ENCODE measurements around the gene JAK2. TPM values are rescaled to one million over a fixed set of nuclear protein-coding genes. Genes with fewer than 3 reads are reported as not detected.

JAK2 gene
- total RNA-seq, 1 experiment from 2014 or later, result 10.5 TPM

DNA sequence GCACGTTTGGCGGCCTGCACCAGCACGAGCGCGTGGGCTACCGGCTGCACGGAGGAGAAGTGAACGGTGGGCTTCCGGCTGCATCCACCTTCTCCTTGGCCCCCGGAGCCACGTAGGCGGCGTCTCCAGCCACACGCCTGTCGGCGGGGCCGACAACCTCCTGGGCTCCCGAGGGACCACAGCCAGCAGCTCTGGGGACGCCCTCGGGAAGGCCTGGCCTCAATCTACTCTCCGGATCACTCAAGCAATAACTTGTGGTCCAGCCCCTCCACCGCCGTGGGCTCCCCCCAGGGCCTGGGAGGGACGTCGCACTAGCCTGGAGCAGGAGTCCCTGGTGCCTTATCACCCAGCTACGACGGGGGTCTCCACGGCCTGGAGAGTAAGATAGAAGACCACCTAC lies 126.6 kb downstream of the JAK2 start:
- BruUV-seq (replicated peaks), result no TSS peak
- Histone ChIP-seq H3K4me1 (ENCODE audit: insufficient read depth, low read length, poor library complexity, severe bottlenecking) (no peaks in the 10 kb centered on the region), H3K36me3 (ENCODE audit: insufficient read depth, low read length, poor library complexity, severe bottlenecking) (no peaks in the 10 kb centered on the region), H3K27me3 (replicated peaks; ENCODE audit: insufficient read depth, low read depth, low read length, poor library complexity) (no peaks in the 10 kb centered on the region), H3K4me3 (ENCODE audit: low read depth, low read length, poor library complexity, severe bottlenecking) (no peak overlapping the region), H3K9me3 (ENCODE audit: low read depth, low read length, poor library complexity, severe bottlenecking) (no peaks in the 10 kb centered on the region), H3K27ac (ENCODE audit: low read depth, low read length, poor library complexity, severe bottlenecking) (no peak overlapping the region)
- no peak for DNase-seq (ENCODE audit: low spot score)
- ChIA-PET CTCF (no interaction called here), POLR2A (ENCODE audit: low non-redundant PET) (no interaction called here)
- TF ChIP-seq CTCF (conservative IDR thresholded peaks at IDR 0.05; ENCODE audit: low read depth, low read length) (no peak), EZH2 (IDR thresholded peaks at IDR 0.05; ENCODE audit: borderline replicate concordance, low read depth, low read length, poor library complexity, severe bottlenecking) (no peak)
- intact Hi-C loops (cut with micrococcal nuclease; ENCODE audit: unreplicated experiment), result no loop called here

- POLR2A ChIA-PET (ENCODE audit: low non-redundant PET), result no interaction called here
- no peak for DNase-seq (ENCODE audit: low spot score)
- intact Hi-C loops (cut with micrococcal nuclease; ENCODE audit: unreplicated experiment), result no loop called here
- no peak overlapping the region for H3K27ac ChIP-seq (ENCODE audit: low read depth, low read length, poor library complexity, severe bottlenecking)
- CTCF ChIA-PET, result no interaction called here
- no peaks in the 10 kb centered on the region for H3K4me1 ChIP-seq (ENCODE audit: insufficient read depth, low read length, poor library complexity, severe bottlenecking)
- TF ChIP-seq EZH2 (IDR thresholded peaks at IDR 0.05; ENCODE audit: borderline replicate concordance, low read depth, low read length, poor library complexity, severe bottlenecking) (no peak), CTCF (conservative IDR thresholded peaks at IDR 0.05; ENCODE audit: low read depth, low read length) (no peak)
- no peaks in the 10 kb centered on the region for H3K27me3 ChIP-seq (replicated peaks; ENCODE audit: insufficient read depth, low read depth, low read length, poor library complexity)
- H3K4me3 ChIP-seq (ENCODE audit: low read depth, low read length, poor library complexity, severe bottlenecking), result no peak overlapping the region
- BruUV-seq (replicated peaks), result no TSS peak
- H3K36me3 ChIP-seq (ENCODE audit: insufficient read depth, low read length, poor library complexity, severe bottlenecking), result no peaks in the 10 kb centered on the region
- no peaks in the 10 kb centered on the region for H3K9me3 ChIP-seq (ENCODE audit: low read depth, low read length, poor library complexity, severe bottlenecking)
Observed at GRCh38 chr9:5112109-5112592, 127.1 kb downstream of the JAK2 start.

- no peaks in the 10 kb centered on the region for H3K9me3 ChIP-seq (ENCODE audit: low read depth, low read length, poor library complexity, severe bottlenecking)
- H3K4me1 ChIP-seq (ENCODE audit: insufficient read depth, low read length, poor library complexity, severe bottlenecking), result no peaks in the 10 kb centered on the region
- H3K27me3 ChIP-seq (replicated peaks; ENCODE audit: insufficient read depth, low read depth, low read length, poor library complexity), result no peaks in the 10 kb centered on the region
- ChIA-PET POLR2A (ENCODE audit: low non-redundant PET) (no interaction called here), CTCF (no interaction called here)
- no peaks in the 10 kb centered on the region for H3K36me3 ChIP-seq (ENCODE audit: insufficient read depth, low read length, poor library complexity, severe bottlenecking)
- no TSS peak for BruUV-seq (replicated peaks)
- TF ChIP-seq EZH2 (IDR thresholded peaks at IDR 0.05; ENCODE audit: borderline replicate concordance, low read depth, low read length, poor library complexity, severe bottlenecking) (no peak), CTCF (conservative IDR thresholded peaks at IDR 0.05; ENCODE audit: low read depth, low read length) (no peak)
- no peak overlapping the region for H3K27ac ChIP-seq (ENCODE audit: low read depth, low read length, poor library complexity, severe bottlenecking)
- no peak for DNase-seq (ENCODE audit: low spot score)
- intact Hi-C loops (cut with micrococcal nuclease; ENCODE audit: unreplicated experiment), result no loop called here
- H3K4me3 ChIP-seq (ENCODE audit: low read depth, low read length, poor library complexity, severe bottlenecking), result no peak overlapping the region
Observed at GRCh38 chr9:5112646-5113045, 127.6 kb downstream of the JAK2 start.

Data from A673 (cell line).